Panc1 (cell line): ENCODE results near the gene IKBIP.

Source experiments
- CTCF ChIP-seq: fragments of 450-650 bp; IDR thresholded peaks from 2 replicates; pipeline ENCODE4 v1.5.1; 2017; ENCODE audit warnings: mild to moderate bottlenecking
- TF ChIP-seq, protein P1 (sequence below), 2 experiments: IDR thresholded peaks; 2 replicates each; pipeline ENCODE4 v1.6.1; 2011 to 2012; ENCODE audit warnings: low read depth in 2 of 2, control low read depth in 1 of 2, low read length in 1 of 2, mild to moderate bottlenecking in 1 of 2, moderate library complexity in 1 of 2; ENCODE audit not compliant: insufficient read depth in 1 of 2

DNA sequence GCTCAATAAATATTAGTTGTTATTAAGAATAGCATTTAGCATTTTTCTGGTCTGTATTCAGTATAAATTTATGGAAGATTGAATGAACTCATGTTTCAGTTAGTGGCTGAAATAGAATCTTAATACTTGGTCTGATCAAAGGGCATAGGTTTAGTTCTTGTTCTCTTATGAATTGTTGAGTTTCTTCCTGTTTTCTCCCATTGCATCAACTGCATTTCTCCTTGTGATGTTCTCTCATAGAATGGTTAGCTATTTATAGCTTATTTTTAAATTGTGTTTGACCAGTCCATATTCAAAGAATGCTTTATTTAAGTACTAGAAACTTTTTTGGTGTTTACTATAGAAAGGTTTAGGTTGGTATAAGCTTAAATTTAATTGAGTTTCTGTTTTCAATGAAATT is 30.3 kb upstream of the IKBIP start:
- TF ChIP-seq CTCF = no peak
- TF ChIP-seq, protein P1, sequence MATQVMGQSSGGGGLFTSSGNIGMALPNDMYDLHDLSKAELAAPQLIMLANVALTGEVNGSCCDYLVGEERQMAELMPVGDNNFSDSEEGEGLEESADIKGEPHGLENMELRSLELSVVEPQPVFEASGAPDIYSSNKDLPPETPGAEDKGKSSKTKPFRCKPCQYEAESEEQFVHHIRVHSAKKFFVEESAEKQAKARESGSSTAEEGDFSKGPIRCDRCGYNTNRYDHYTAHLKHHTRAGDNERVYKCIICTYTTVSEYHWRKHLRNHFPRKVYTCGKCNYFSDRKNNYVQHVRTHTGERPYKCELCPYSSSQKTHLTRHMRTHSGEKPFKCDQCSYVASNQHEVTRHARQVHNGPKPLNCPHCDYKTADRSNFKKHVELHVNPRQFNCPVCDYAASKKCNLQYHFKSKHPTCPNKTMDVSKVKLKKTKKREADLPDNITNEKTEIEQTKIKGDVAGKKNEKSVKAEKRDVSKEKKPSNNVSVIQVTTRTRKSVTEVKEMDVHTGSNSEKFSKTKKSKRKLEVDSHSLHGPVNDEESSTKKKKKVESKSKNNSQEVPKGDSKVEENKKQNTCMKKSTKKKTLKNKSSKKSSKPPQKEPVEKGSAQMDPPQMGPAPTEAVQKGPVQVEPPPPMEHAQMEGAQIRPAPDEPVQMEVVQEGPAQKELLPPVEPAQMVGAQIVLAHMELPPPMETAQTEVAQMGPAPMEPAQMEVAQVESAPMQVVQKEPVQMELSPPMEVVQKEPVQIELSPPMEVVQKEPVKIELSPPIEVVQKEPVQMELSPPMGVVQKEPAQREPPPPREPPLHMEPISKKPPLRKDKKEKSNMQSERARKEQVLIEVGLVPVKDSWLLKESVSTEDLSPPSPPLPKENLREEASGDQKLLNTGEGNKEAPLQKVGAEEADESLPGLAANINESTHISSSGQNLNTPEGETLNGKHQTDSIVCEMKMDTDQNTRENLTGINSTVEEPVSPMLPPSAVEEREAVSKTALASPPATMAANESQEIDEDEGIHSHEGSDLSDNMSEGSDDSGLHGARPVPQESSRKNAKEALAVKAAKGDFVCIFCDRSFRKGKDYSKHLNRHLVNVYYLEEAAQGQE (IDR thresholded peaks at IDR 0.05; ENCODE audit: insufficient read depth in 1 of 2, low read depth in 2 of 2, low read length in 1 of 2) = no peak
